IPS-NIHi7 (cell line): ENCODE measurements around the gene CPSF4L.

Experiments
- DNase-seq: peaks from one replicate; pipeline ENCODE4 v3.0.0; 2012; ENCODE audit warnings: mixed read lengths; ENCODE audit errors: extremely low spot score

Gene CPSF4L

GRCh38 chr17:73232587-73233373 is 28.9 kb downstream of the CPSF4L start:
- peak; percentile 64 for DNase-seq

- DNase-seq, result peak; percentile 97
Observed at GRCh38 chr17:73231841-73232586, 29.7 kb downstream of the CPSF4L start.

GRCh38 chr17:73231395-73231794 is 30.3 kb downstream of the CPSF4L start:
- DNase-seq, result peak; percentile 26

DNA sequence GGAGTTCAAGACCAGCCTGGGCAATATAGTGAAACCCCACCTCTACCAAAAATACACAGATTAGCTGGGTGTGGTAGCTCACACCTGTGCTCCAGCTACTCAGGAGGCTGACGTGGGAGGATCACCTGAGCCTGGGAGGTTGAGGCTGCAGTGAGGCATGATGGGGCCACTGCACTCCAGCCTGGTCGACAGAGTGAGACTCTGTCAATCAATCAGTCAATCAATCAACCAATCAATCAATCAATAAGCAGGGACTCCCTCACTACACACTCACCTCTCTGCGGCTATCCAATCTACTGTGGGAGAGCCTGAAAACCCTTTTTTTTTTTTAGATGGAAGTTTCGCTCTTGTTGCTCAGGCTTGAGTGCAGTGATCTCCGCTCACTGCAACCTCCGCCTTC is 31.6 kb downstream of the CPSF4L start:
- DNase-seq, result no peak

- DNase-seq, result peak; percentile 51
Observed at GRCh38 chr17:73228748-73229236, 32.9 kb downstream of the CPSF4L start.

DNA sequence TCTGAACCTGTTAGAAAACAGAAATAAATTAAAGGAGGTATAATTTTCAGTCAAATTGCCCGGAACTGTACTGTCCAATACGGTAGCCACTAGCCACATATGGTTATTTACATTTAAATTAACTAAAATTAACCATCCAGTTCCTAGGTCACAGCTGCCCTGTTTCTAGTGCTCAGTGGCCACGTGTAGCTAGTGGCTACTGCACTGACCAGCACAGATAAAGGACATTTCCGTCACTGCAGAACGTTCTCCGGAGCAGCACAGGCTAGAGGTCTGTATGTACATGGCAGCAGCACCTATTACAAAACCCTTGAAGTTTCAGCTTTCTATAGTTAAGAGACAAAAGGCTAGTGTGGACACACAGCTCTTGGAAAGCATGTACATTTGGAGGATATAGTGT is 33.7 kb downstream of the CPSF4L start:
- no peak for DNase-seq

GRCh38 chr17:73227379-73227778 is 34.3 kb downstream of the CPSF4L start:
- DNase-seq, result no peak

DNA sequence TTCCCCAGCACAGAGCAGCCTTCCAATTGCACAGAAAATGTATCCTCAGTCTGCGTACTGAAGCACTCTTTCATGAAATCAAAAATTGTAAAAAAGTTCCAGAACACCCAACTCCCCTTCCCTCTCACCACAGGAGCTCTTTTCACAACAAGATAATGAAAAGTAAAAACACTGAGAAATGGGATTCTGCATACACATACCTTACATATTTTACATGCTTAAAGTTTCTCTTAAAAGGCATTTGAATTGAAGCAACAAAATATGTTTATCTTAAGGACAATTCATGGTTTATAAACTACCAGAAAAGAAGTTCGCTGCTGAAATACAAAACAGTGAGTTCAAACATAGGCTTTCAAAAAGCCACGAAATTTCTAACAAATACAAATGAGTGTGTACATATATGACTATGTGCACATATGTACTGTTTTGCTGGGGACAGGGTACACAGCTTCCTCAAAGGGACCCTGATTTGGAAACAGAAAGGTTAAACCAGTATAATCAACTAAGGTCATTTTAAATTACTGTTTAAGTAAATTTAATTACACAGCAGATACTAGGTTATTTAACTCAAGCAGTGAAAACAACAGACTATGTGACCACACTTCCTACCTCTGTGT is 35.0 kb downstream of the CPSF4L start:
- no peak for DNase-seq

GRCh38 chr17:73224663-73225305 is 36.9 kb downstream of the CPSF4L start:
- no peak for DNase-seq

- DNase-seq, result no peak
Observed at GRCh38 chr17:73224237-73224636, 37.4 kb downstream of the CPSF4L start.

DNA sequence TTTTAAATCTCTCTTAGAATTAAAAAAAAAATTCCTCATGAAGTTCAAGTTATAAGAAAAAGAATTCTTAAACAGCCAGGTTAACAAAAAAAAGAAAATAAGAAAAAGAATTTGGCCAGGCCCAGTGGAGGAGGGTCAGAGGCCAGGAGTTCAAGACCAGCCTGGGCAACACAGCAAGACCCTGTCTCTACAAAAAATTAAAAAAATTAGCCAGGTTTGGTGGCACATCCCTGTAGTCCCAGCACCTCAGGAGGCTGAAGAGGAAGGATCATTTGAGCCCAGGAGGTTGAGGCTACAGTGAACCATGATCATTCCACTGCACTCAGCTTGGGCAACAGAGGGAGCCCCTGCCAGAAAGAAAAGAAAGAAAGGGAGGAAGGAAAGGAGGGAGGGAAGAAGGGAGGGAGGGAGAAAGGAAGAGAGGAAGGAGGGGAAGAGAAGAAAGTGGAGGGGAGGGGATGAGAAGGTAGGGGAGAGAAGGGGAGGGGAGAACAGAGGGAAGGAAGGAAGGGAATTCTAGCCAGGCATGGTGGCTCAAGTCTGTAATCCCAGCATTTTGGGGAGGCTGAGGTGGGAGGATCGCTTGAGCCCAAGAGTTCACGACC is 38.0 kb downstream of the CPSF4L start:
- DNase-seq, result no peak

DNA sequence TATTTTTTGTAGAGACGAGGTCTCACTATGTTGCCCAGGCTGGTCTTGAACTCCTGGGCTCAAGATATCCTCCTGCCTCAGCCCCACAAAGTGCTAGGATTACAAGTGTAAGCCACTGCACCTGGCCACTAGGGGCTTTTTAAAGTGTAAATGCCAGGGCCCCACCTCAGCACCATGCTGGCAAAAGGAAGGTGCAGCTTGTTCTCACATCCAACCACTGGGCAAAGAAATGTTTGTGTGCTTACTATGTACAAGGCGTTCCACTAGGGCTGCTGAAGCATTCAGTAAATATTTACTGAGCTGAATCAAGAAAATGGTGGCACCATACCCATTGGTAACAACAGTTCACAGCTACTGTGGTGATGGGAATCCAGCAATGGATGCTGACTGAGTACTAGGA is 46.2 kb downstream of the CPSF4L start:
- no peak for DNase-seq

GRCh38 chr17:73214851-73215250 is 46.8 kb downstream of the CPSF4L start:
- no peak for DNase-seq

DNA sequence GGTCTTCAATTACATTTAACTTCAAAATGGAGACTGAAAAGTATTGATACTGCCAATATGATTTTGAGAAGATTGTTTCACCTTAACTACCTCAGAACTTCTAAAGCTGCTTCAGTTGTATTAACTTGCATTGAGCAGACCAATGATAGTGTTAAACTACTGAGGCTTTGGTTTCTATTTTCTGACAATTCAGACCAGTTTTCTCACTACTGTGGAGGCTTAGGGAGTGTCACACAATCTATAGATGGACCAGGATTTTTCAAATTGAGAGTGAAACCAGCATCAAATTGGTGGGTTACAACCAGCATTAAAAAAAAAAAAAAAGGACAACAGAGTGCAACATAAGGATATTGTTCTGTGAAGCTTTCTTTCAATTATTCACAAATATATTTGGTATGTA is 47.7 kb downstream of the CPSF4L start:
- no peak for DNase-seq

- no peak for DNase-seq
Observed at GRCh38 chr17:73211745-73212144, 49.9 kb downstream of the CPSF4L start.

- no peak for DNase-seq
Observed at GRCh38 chr17:73210002-73210678, 51.5 kb downstream of the CPSF4L start.

DNA sequence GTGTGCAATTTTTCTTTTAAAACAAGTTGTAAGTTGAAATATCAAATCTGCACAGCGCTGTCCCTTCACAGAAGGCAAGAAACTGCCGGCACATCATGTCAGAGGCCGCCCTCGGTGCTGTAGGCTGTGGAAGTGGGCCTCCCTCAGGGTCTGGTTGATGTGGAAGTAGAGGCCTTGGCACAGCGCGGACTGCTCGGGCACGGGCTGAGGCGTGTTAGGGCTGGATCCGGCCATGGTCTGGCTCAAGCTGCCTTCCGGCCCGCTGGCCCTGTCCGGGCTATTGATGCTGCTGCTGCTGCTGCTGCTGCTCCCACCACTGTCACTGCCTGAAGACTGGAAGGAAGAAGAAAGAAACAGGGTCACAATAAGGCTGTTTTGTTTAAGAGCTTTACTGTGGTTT is 52.2 kb downstream of the CPSF4L start:
- DNase-seq, result no peak

- no peak for DNase-seq
Observed at GRCh38 chr17:73208139-73208827, 53.4 kb downstream of the CPSF4L start.

DNA sequence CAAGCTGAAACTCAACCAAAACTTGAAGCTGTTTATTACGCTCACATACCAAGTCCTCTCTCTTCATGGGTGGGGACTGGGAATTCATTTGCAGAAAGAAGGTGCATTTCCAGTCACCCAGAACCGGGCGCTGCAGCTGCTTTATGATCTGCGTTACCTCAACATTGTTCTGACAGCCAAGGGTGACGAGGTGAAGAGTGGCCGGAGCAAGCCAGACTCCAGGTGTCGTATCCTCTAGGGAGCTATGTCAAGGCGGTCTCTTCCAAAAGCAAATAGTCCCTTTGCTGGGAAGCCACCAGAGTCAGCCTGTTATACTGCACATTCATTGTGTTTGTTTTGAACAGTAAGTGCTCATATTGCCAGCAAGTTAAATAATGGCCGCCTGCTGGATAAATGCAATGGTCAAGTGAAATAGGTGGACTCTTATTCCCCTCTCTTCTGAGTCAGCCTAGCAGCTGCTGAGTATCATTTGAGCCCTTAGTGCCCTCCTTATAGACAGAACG is 56.2 kb downstream of the CPSF4L start:
- no peak for DNase-seq

DNA sequence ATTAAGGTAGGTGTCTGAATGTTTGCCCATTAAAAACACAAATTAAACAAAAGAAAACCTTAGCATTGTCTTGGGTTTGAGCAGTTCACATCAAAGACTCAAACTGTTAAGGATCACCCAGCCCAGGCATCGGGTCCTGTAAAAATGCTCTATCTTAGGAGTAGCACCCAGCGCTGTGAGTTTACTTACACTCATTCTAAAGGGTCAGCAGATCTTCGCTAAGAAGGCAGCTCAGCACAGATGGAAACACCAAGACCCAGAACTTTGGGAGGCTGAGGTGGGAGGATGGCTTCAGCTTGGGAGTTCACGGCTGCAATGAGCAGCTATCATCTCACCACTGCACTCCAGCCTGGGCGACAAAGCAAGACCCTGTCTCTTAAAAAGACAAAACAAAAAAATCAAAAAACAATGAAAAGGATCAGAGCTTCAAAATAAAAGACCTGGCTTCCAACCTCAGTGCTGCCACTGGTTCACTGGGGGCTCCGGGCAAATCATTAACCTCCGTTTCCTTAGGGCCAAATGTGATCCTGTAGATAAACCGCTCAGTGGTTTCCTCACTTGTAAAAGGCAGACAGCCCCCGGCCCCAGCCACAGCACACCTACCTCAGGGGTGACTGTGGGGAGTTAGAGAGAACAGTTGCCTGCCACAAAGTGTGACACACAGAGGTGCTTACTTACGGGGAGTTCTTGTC is 57.7 kb downstream of the CPSF4L start:
- DNase-seq, result no peak
